NCI-H2196 (cell line): ENCODE measurements around the gene NDUFB8.
A peak's percentile ranks its signal among the peaks of the same experiment; 100 is the strongest.
"Not testable (repeated sequence)": the region's sequence is repeated elsewhere in the genome, so short reads cannot be mapped to it uniquely, and the experiment has no call there.

Experiments used
- DNase-seq: peaks from one replicate; lab custom pipeline; 2025; ENCODE audit not compliant: unreplicated experiment; lab: John Stamatoyannopoulos, UW

Gene NDUFB8

GRCh38 chr10:100529475-100530298 lies at the start of gene NDUFB8:
Gene NDUFB8 (minus strand): TSS chr10:100529871. CDS start chr10:100529851, 20 bp downstream.
- DNase-seq, result peak; percentile 72

- DNase-seq, result no peak
Observed at GRCh38 chr10:100576282-100576635, 46.6 kb upstream of the NDUFB8 start.

GRCh38 chr10:100575585-100576281 lies 46.1 kb upstream of the NDUFB8 start:
- no peak for DNase-seq

GRCh38 chr10:100575146-100575545 lies 45.5 kb upstream of the NDUFB8 start:
- DNase-seq, result not testable (repeated sequence)

GRCh38 chr10:100571084-100571856 lies 41.6 kb upstream of the NDUFB8 start:
- no peak for DNase-seq

GRCh38 chr10:100570506-100570905 lies 40.8 kb upstream of the NDUFB8 start:
- no peak for DNase-seq

GRCh38 chr10:100569687-100570481 lies 40.2 kb upstream of the NDUFB8 start:
- DNase-seq, result no peak

- no peak for DNase-seq
Observed at GRCh38 chr10:100568912-100569311, 39.2 kb upstream of the NDUFB8 start.

GRCh38 chr10:100567826-100568225 lies 38.2 kb upstream of the NDUFB8 start:
- no peak for DNase-seq

GRCh38 chr10:100567249-100567648 lies 37.6 kb upstream of the NDUFB8 start:
- DNase-seq, result no peak

GRCh38 chr10:100566561-100566960 lies 36.9 kb upstream of the NDUFB8 start:
- DNase-seq, result no peak

GRCh38 chr10:100565206-100565985 lies 35.7 kb upstream of the NDUFB8 start:
- DNase-seq, result no peak

- DNase-seq, result no peak
Observed at GRCh38 chr10:100562008-100562672, 32.5 kb upstream of the NDUFB8 start.

- DNase-seq, result no peak
Observed at GRCh38 chr10:100561005-100561404, 31.3 kb upstream of the NDUFB8 start.

GRCh38 chr10:100560248-100560647 lies 30.6 kb upstream of the NDUFB8 start:
- no peak for DNase-seq

GRCh38 chr10:100554902-100555301 lies 25.2 kb upstream of the NDUFB8 start:
- DNase-seq, result no peak

GRCh38 chr10:100553929-100554328 lies 24.3 kb upstream of the NDUFB8 start:
- DNase-seq, result no peak

GRCh38 chr10:100551738-100552137 lies 22.1 kb upstream of the NDUFB8 start:
- DNase-seq, result no peak

- DNase-seq, result no peak
Observed at GRCh38 chr10:100551196-100551595, 21.5 kb upstream of the NDUFB8 start.

- DNase-seq, result no peak
Observed at GRCh38 chr10:100544950-100545349, 15.3 kb upstream of the NDUFB8 start.
